Measurements from ENCODE around the gene ADORA1.

Gene ADORA1

GRCh38 chr1:203143641-203144040, 16.1 kb downstream of the ADORA1 start:
- no peak for DNase-seq

GRCh38 chr1:203144661-203145060, 17.1 kb downstream of the ADORA1 start:
- no peak for DNase-seq

GRCh38 chr1:203145321-203146041, 18.0 kb downstream of the ADORA1 start:
- no peak for DNase-seq

- DNase-seq, result no peak
Measured at GRCh38 chr1:203146042-203146369, 18.5 kb downstream of the ADORA1 start.

- DNase-seq, result no peak
Measured at GRCh38 chr1:203146537-203146936, 19.0 kb downstream of the ADORA1 start.

GRCh38 chr1:203147376-203147775, 19.9 kb downstream of the ADORA1 start:
- DNase-seq, result no peak

- no peak for DNase-seq
Measured at GRCh38 chr1:203148127-203148526, 20.6 kb downstream of the ADORA1 start.

GRCh38 chr1:203148579-203148978, 21.1 kb downstream of the ADORA1 start:
- DNase-seq, result no peak

GRCh38 chr1:203149188-203149840, 21.8 kb downstream of the ADORA1 start:
- no peak for DNase-seq

GRCh38 chr1:203150511-203151297, 23.2 kb downstream of the ADORA1 start:
- no peak for DNase-seq

- DNase-seq, result no peak
Measured at GRCh38 chr1:203151362-203152157, 24.0 kb downstream of the ADORA1 start.

GRCh38 chr1:203152158-203153034, 24.9 kb downstream of the ADORA1 start:
- DNase-seq, result no peak

- DNase-seq, result no peak
Measured at GRCh38 chr1:203153051-203153988, 25.8 kb downstream of the ADORA1 start.

- DNase-seq, result no peak
Measured at GRCh38 chr1:203153989-203154821, 26.7 kb downstream of the ADORA1 start.

- DNase-seq, result no peak
Measured at GRCh38 chr1:203156280-203156679, 28.8 kb downstream of the ADORA1 start.

GRCh38 chr1:203158423-203158822, 30.9 kb downstream of the ADORA1 start:
- no peak for DNase-seq

- no peak for DNase-seq
Measured at GRCh38 chr1:203158960-203159665, 31.6 kb downstream of the ADORA1 start.

GRCh38 chr1:203159844-203160243, 32.3 kb downstream of the ADORA1 start:
- DNase-seq, result no peak

- no peak for DNase-seq
Measured at GRCh38 chr1:203161175-203161574, 33.6 kb downstream of the ADORA1 start.

Measured in T-helper 9 cell (primary cell).